Lower lobe of right lung (tissue), 2 donors: Measurements from ENCODE around the gene BOC. TPM values are rescaled to one million over a fixed set of nuclear protein-coding genes. Genes with fewer than 3 reads are reported as not detected.

ENCODE experiments used
- ATAC-seq, 2 donors: fragments of 200-7000 bp; cut with Tn5 transposase; one replicate each; pipeline ENCODE4 v1.9.1; 2020 to 2022; ENCODE audit warnings: mild to moderate bottlenecking in 2 of 2, moderate library complexity in 2 of 2
- DNase-seq: peaks from one replicate; pipeline ENCODE4 v3.0.0-alpha.2; 2020
- H3K27ac ChIP-seq: fragments of 200-600 bp; one replicate; pipeline ENCODE4 v1.8.0; 2022
- H3K27me3 ChIP-seq: fragments of 200-600 bp; one replicate; pipeline ENCODE4 v1.8.0; 2022; ENCODE audit warnings: low read depth
- H3K36me3 ChIP-seq: fragments of 200-600 bp; one replicate; pipeline ENCODE4 v1.8.0; 2022; ENCODE audit warnings: mild to moderate bottlenecking
- H3K4me1 ChIP-seq: fragments of 200-600 bp; one replicate; pipeline ENCODE4 v1.8.0; 2022
- H3K4me3 ChIP-seq: fragments of 200-600 bp; one replicate; pipeline ENCODE4 v1.8.0; 2022; ENCODE audit warnings: mild to moderate bottlenecking
- H3K9me3 ChIP-seq: fragments of 200-600 bp; one replicate; pipeline ENCODE4 v1.8.0; 2022
- CTCF ChIP-seq: fragments of 200-600 bp; IDR thresholded peaks from one replicate; pipeline ENCODE4 v1.8.0; 2022; ENCODE audit warnings: antibody characterized with exemption, mild to moderate bottlenecking
- intact Hi-C: fragments of 100-400 bp; cut with DNase I; formaldehyde crosslinking; loops from one replicate; pipeline ENCODE4 v1.11.0; 2022
- total RNA-seq: library from RNA; stranded (reverse); fragmentation: NEBNext Ultra II Directional; extraction: Animal tissue kit (Norgen Biotek cat#: 25700); gene quantifications from one replicate; pipeline ENCODE4 v1.2.1, GENCODE V29; 2021
- donor health status: DM: no; HTN: yes; CAD: no; lungs with severe emphysema.

Gene BOC
- total RNA-seq, 1 donor from 2014 or later: 10.1 TPM

GRCh38 chr3:113251817-113252216 is 40.5 kb downstream of the BOC start:
- intact Hi-C loops: no loop called here

GRCh38 chr3:113252553-113252952 is 41.2 kb downstream of the BOC start:
- H3K27me3 ChIP-seq: no peaks in the 10 kb centered on the region
- TF ChIP-seq CTCF: no peak
- H3K27ac ChIP-seq: no peak overlapping the region
- H3K36me3 ChIP-seq: no peaks in the 10 kb centered on the region
- no peaks in the 10 kb centered on the region for H3K9me3 ChIP-seq
- intact Hi-C loops: no loop called here
- ATAC-seq (no peak), DNase-seq (no peak)
- no peak overlapping the region for H3K4me3 ChIP-seq
- no peaks in the 10 kb centered on the region for H3K4me1 ChIP-seq

More at GRCh38 chr3:113251817-113252216, 40.5 kb downstream of the BOC start:
- ATAC-seq: no peak
- no peaks in the 10 kb centered on the region for H3K4me1 ChIP-seq
- TF ChIP-seq CTCF: no peak
- no peaks in the 10 kb centered on the region for H3K36me3 ChIP-seq
- no peaks in the 10 kb centered on the region for H3K9me3 ChIP-seq
- H3K27ac ChIP-seq: no peak overlapping the region
- no peak overlapping the region for H3K4me3 ChIP-seq
- DNase-seq: no peak
- H3K27me3 ChIP-seq: no peaks in the 10 kb centered on the region

- intact Hi-C loops: no loop called here
- DNase-seq: no peak
- Histone ChIP-seq H3K4me3 (no peak overlapping the region), H3K4me1 (no peaks in the 10 kb centered on the region), H3K36me3 (no peaks in the 10 kb centered on the region), H3K27ac (no peak overlapping the region), H3K27me3 (no peaks in the 10 kb centered on the region), H3K9me3 (no peaks in the 10 kb centered on the region)
- no peak for ATAC-seq
- no peak for TF ChIP-seq CTCF
These were observed 42.3 kb downstream of the BOC start for GRCh38 chr3:113253702-113254101.

GRCh38 chr3:113254171-113254947 is 43.0 kb downstream of the BOC start:
- intact Hi-C loops: no loop called here
- Histone ChIP-seq H3K27me3 (no peaks in the 10 kb centered on the region), H3K9me3 (no peaks in the 10 kb centered on the region), H3K4me3 (no peak overlapping the region), H3K4me1 (no peaks in the 10 kb centered on the region), H3K27ac (no peak overlapping the region), H3K36me3 (no peaks in the 10 kb centered on the region)
- ATAC-seq: peak in 1 of 2 donors; percentile 8
- no peak for DNase-seq
- no peak for TF ChIP-seq CTCF

GRCh38 chr3:113255100-113255853 is 43.9 kb downstream of the BOC start:
- H3K27me3 ChIP-seq: no peaks in the 10 kb centered on the region
- H3K36me3 ChIP-seq: no peaks in the 10 kb centered on the region
- H3K4me1 ChIP-seq: no peaks in the 10 kb centered on the region
- intact Hi-C loops: no loop called here
- TF ChIP-seq CTCF: no peak
- H3K27ac ChIP-seq: no peak overlapping the region
- DNase-seq (no peak), ATAC-seq (peak in 1 of 2 donors; percentile 19)
- H3K9me3 ChIP-seq: no peaks in the 10 kb centered on the region
- no peak overlapping the region for H3K4me3 ChIP-seq
